ENCODE measurements around the gene PRPH.

PRPH gene

DNA sequence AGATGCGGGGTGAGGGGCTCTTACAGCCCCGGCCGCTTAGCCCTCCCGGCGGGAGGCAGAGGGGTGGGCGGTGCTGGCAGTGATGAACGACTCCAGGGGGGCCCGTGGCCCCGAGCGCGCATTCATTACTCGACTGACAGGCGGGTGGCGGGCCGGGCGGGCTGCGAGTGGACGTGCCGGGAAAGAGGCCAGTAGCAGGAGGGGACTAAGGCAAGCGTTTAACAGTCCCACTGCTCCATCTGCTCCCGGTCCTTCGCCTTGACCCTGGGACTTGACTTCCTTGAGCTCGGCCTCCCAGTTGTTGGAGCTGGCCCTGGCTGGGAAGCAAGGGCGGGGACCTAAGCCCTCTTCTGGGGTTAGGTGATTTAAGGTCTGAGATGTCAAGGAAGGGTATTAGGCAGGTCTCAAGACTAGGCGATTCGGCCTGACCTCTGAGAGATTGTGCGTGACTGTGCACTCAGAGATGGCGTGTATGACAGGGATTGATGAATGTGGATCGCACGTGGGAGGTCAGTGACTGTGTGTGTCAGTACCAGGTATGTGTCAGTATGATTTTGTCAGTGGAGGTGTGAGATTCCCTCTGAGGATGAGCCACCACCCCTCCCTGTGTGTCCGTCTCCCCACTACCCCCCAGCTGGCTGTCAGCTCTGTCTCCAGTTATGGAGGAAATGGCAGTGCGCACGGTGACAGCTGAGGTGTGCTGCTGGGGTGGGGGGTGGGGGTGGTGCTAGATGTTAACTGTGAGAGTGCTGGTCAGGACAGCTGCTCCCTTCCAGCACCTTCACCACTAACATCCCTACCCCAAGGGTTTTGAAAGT, 48.2 kb downstream of the PRPH start:
- H3K4me3 ChIP-seq (ENCODE audit: low read depth, low read length) = peak overlapping the region; percentile 28
- TF ChIP-seq, protein P1, sequence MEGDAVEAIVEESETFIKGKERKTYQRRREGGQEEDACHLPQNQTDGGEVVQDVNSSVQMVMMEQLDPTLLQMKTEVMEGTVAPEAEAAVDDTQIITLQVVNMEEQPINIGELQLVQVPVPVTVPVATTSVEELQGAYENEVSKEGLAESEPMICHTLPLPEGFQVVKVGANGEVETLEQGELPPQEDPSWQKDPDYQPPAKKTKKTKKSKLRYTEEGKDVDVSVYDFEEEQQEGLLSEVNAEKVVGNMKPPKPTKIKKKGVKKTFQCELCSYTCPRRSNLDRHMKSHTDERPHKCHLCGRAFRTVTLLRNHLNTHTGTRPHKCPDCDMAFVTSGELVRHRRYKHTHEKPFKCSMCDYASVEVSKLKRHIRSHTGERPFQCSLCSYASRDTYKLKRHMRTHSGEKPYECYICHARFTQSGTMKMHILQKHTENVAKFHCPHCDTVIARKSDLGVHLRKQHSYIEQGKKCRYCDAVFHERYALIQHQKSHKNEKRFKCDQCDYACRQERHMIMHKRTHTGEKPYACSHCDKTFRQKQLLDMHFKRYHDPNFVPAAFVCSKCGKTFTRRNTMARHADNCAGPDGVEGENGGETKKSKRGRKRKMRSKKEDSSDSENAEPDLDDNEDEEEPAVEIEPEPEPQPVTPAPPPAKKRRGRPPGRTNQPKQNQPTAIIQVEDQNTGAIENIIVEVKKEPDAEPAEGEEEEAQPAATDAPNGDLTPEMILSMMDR (IDR thresholded peaks at IDR 0.05; ENCODE audit: borderline replicate concordance, insufficient read depth, low read depth, low read length) = no peak

DNA sequence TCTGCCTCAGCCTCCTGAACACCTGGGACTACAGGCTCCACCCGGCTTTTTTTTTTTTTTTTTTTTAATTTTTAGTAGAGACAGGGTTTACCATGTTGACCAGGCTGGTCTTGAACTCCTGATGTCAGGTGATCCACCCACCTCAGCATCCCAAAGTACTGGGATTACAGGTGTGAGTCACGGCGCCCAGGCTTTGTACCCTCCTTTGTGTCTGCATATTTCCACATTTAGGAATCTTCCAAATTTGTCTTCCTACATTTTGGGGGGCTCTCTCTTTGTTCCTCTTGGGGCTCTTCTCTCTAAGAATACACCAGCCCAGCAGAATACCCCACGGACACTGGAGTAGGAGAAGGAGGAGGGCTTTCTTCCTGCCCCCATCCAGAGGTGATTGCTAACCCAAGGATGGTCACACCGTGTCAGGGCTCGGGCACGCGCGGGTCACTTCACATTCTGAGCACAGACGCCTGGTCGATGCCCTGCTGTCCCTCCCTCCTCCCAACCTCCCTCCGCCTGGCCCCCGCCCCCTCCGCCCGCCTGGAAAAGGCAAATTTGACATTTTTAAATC, 49.6 kb downstream of the PRPH start:
- TF ChIP-seq, protein P1 (IDR thresholded peaks at IDR 0.05; ENCODE audit: borderline replicate concordance, insufficient read depth, low read depth, low read length) = no peak
- no peak overlapping the region for H3K4me3 ChIP-seq (ENCODE audit: low read depth, low read length)

GRCh38 chr12:49345051-49345824, 50.3 kb downstream of the PRPH start:
- H3K4me3 ChIP-seq (ENCODE audit: low read depth, low read length) = peak overlapping the region; percentile 36
- TF ChIP-seq, protein P1 (IDR thresholded peaks at IDR 0.05; ENCODE audit: borderline replicate concordance, insufficient read depth, low read depth, low read length) = no peak

DNA sequence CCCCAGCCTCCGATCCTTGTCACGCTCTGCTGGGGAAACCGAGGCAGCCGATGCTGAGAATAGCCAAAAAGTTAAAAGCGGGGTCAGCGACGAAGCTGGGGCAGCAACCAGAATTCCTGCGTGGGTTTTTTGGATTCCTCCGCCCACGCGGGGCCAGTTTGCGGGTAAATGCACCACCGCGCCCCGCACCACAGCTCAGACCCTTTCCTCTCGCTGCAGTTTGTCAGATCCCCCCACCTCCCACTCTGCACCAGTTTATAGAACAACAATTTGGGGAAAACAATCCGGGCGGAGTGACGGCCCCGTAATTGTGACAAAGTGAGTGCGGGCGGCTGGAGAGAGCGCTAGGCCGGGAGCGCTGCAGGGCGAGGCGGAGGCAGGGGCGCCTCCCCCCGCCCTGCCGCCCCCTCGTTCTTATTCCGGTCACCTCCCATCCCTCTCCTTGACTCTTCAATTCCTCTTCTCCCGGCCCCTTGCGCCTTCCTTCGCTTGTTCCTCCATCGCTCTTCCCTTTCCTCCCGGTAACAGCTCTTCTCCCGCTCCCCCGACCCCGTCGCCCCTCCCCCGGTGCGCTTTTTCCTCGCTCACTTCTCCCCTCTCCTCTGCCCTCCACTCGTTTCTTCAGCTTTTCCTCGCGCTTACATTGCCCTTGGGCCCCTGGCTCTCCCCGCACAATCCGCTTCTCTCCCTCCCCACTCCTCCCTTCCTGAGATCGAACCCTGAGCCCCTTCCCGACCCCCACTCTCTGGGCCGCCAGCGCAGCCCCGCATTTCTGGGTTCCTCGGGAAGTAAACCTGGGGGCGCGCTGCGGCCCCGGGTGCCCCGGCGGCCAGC, 51.1 kb downstream of the PRPH start:
- H3K4me3 ChIP-seq (ENCODE audit: low read depth, low read length) = peak overlapping the region; percentile 36
- TF ChIP-seq, protein P1 (IDR thresholded peaks at IDR 0.05; ENCODE audit: borderline replicate concordance, insufficient read depth, low read depth, low read length) = no peak

GRCh38 chr12:49346659-49347310, 51.8 kb downstream of the PRPH start, which contains the start of gene DNAJC22:
Gene DNAJC22 (plus strand): TSS chr12:49346888. CDS start chr12:49348873, 1,985 bp downstream.
- TF ChIP-seq, protein P1 (IDR thresholded peaks at IDR 0.05; ENCODE audit: borderline replicate concordance, insufficient read depth, low read depth, low read length) = no peak
- peak within 1 kb of the TSS; percentile 38 for H3K4me3 ChIP-seq (ENCODE audit: low read depth, low read length)

All from GM12875 (cell line).